ENCODE data around the gene RGPD4. TPM values are rescaled to one million over a fixed set of nuclear protein-coding genes. Genes with fewer than 3 reads are reported as not detected.

The RGPD4 gene
- total and polyA plus RNA-seq, 2 of the 8 experiments (the other 6 are each of a cell fraction or from before 2014, with no cell fraction given), result not detected

- H3K4me1 ChIP-seq (replicated peaks in 1 of 4; ENCODE audit: control insufficient read depth in 3 of 4, insufficient read depth in 4 of 4, low read length in 3 of 4), result peaks cover 0 to 3% (median 0%) of the 10 kb centered on the region in 4 experiments; a peak in 1 of 7 replicates
- no peak overlapping the region for H2BK15ac ChIP-seq (ENCODE audit: low read length)
- H3K9ac ChIP-seq (replicated peaks in 1 of 4; ENCODE audit: extremely low read depth in 1 of 4, low read depth in 3 of 4, low read length in 3 of 4), result no peak overlapping the region
- no peak overlapping the region for H3K23ac ChIP-seq (ENCODE audit: insufficient read length)
- 73% methylated on average over 2 of the region's 2 CpGs; no CpG with 5 or more reads in 1 of the 2 experiments for WGBS, 2 experiments (ENCODE audit: extremely low coverage in 1 of 2, insufficient coverage in 1 of 2, insufficient read length in 1 of 2, insufficient replicate concordance in 2 of 2, low coverage in 1 of 2, low lambda C conversion rate in 2 of 2, missing lambda C conversion rate in 1 of 2)
- no peaks in the 10 kb centered on the region for H4K20me1 ChIP-seq (replicated peaks in 1 of 2; ENCODE audit: control insufficient read depth in 1 of 2, insufficient read depth in 2 of 2, low read length in 2 of 2)
- H4K91ac ChIP-seq (replicated peaks; ENCODE audit: insufficient read length, low read length), result no peak overlapping the region
- H3K4me3 ChIP-seq (ENCODE audit: extremely low read depth in 1 of 4, insufficient read depth in 2 of 4, low read depth in 3 of 4, low read length in 4 of 4), result no peak overlapping the region
- no peak overlapping the region for H2AFZ ChIP-seq (ENCODE audit: low read length)
- DNase-seq (ENCODE audit: low read depth in 1 of 2, low spot score in 2 of 2), result no peak
- ChIA-PET CTCF (ENCODE audit: partially characterized antibody) (interaction anchor here (2.1 kb wide), 1 partner anchor 9 kb away, joined by 4 read pairs; no protein-coding TSS in a partner anchor), POLR2A (ENCODE audit: partially characterized antibody) (no interaction called here)
- H4K8ac ChIP-seq (ENCODE audit: extremely low read depth, insufficient read depth, low read length), result no peak overlapping the region
- no peak overlapping the region for H2AK5ac ChIP-seq (ENCODE audit: low read depth, low read length)
- H3K4me2 ChIP-seq (ENCODE audit: insufficient read depth in 1 of 2, low read depth in 2 of 2, low read length in 2 of 2), result no peak overlapping the region
- peaks cover 0 to 5% of the 10 kb centered on the region in 2 experiments; a peak in 2 of 4 replicates for H3K9me3 ChIP-seq (ENCODE audit: insufficient read depth in 2 of 2, low read depth in 1 of 2, low read length in 1 of 2)
- H3K4ac ChIP-seq (replicated peaks; ENCODE audit: insufficient read length, low read depth, low read length), result no peak overlapping the region
- H3K56ac ChIP-seq (replicated peaks; ENCODE audit: insufficient read length, low read depth, low read length), result no peak overlapping the region
- H3K27me3 ChIP-seq (replicated peaks in 1 of 4; ENCODE audit: control insufficient read depth in 3 of 4, extremely low read depth in 1 of 4, insufficient read depth in 3 of 4, low read length in 3 of 4), result no peaks in the 10 kb centered on the region; a peak in 1 of 7 replicates
- FAIRE-seq, result no peak
- no peak overlapping the region for H2BK20ac ChIP-seq (ENCODE audit: low read length)
- no peaks in the 10 kb centered on the region for H3K79me2 ChIP-seq (ENCODE audit: control insufficient read depth in 1 of 2, insufficient read depth in 2 of 2, low read length in 2 of 2)
- no peaks in the 10 kb centered on the region for H3K79me1 ChIP-seq (ENCODE audit: low read depth, low read length)
- H3K18ac ChIP-seq (ENCODE audit: extremely low read depth, low read length), result no peak overlapping the region
- no peak overlapping the region for H2BK5ac ChIP-seq (ENCODE audit: low read depth, low read length)
- no peak overlapping the region for H3K27ac ChIP-seq (ENCODE audit: low read depth, low read length)
- no peak overlapping the region for H4K5ac ChIP-seq (ENCODE audit: insufficient read length, low read depth, low read length)
- no peak overlapping the region for H3K14ac ChIP-seq (ENCODE audit: insufficient read length)
- H2BK120ac ChIP-seq (replicated peaks; ENCODE audit: low read depth, low read length), result no peak overlapping the region
- no peaks in the 10 kb centered on the region; the same call in 1 of the 2 replicates for H3K23me2 ChIP-seq (ENCODE audit: low read depth, low read length)
- H3K36me3 ChIP-seq (ENCODE audit: control insufficient read depth in 2 of 4, insufficient read depth in 4 of 4, low read length in 3 of 4), result no peaks in the 10 kb centered on the region
- no peak overlapping the region for H2BK12ac ChIP-seq (ENCODE audit: low read depth, low read length)
- TF ChIP-seq TAF7 (optimal IDR thresholded peaks at IDR 0.05; ENCODE audit: borderline replicate concordance, low read depth, low read length), result no peak
- TF ChIP-seq BCL11A (IDR thresholded peaks at IDR 0.05; ENCODE audit: low read depth in 2 of 2, low read length in 2 of 2), result no peak
- TF ChIP-seq KDM1A (IDR thresholded peaks at IDR 0.05; ENCODE audit: borderline replicate concordance, low read length), result no peak
- no peak for TF ChIP-seq CREB1 (IDR thresholded peaks at IDR 0.05)
- no peak for TF ChIP-seq GABPA (IDR thresholded peaks at IDR 0.05; ENCODE audit: borderline replicate concordance, insufficient read depth, low read length)
- TF ChIP-seq HDAC2 (IDR thresholded peaks at IDR 0.05; ENCODE audit: borderline replicate concordance in 1 of 2, low read depth in 2 of 2, low read length in 2 of 2), result no peak
- TF ChIP-seq MAFK (IDR thresholded peaks at IDR 0.05; ENCODE audit: low read depth, low read length), result no peak
- TF ChIP-seq CTBP2 (IDR thresholded peaks at IDR 0.05; ENCODE audit: borderline replicate concordance, insufficient read depth, insufficient read length, low read length), result no peak
- no peak for TF ChIP-seq TCF12 (IDR thresholded peaks at IDR 0.05; ENCODE audit: low read depth, low read length)
Observed at GRCh38 chr2:107801498-107801897, 25.2 kb upstream of the RGPD4 start.
